PFSK-1 (cell line): ENCODE data around the gene CCDC32.
A peak's percentile ranks its signal among the peaks of the same experiment; 100 is the strongest.

Source experiments
- FOXP2 ChIP-seq: optimal IDR thresholded peaks from 2 replicates; pipeline ENCODE3; 2011; ENCODE audit warnings: borderline replicate concordance, control low read depth, inconsistent platforms; ENCODE audit not compliant: insufficient read depth; ENCODE audit errors: extremely low read length, extremely low read depth
- POLR2AphosphoS5 ChIP-seq: IDR thresholded peaks from 2 replicates; pipeline ENCODE4 v1.6.1; 2012; ENCODE audit warnings: low read depth, mild to moderate bottlenecking, control low read depth, low read length, moderate library complexity
- SIN3A ChIP-seq: IDR thresholded peaks from 2 replicates; pipeline ENCODE4 v1.6.1; 2012; ENCODE audit warnings: mild to moderate bottlenecking, low read length, moderate library complexity, borderline replicate concordance; ENCODE audit not compliant: insufficient read depth
- TAF1 ChIP-seq: IDR thresholded peaks from 2 replicates; pipeline ENCODE4 v1.6.1; 2012; ENCODE audit warnings: low read length, control low read depth, borderline replicate concordance; ENCODE audit not compliant: insufficient read depth
- TF ChIP-seq, protein P1 (sequence below), 2 experiments: IDR thresholded peaks; 2 replicates each; pipeline versions ENCODE4 v1.6.1 to v1.8.0; 2011 to 2012; ENCODE audit warnings: low read depth in 2 of 2, low read length in 2 of 2, control low read depth in 1 of 2, inconsistent platforms in 1 of 2, mild to moderate bottlenecking in 1 of 2, moderate library complexity in 1 of 2; ENCODE audit not compliant: insufficient read depth in 1 of 2

The CCDC32 gene

DNA sequence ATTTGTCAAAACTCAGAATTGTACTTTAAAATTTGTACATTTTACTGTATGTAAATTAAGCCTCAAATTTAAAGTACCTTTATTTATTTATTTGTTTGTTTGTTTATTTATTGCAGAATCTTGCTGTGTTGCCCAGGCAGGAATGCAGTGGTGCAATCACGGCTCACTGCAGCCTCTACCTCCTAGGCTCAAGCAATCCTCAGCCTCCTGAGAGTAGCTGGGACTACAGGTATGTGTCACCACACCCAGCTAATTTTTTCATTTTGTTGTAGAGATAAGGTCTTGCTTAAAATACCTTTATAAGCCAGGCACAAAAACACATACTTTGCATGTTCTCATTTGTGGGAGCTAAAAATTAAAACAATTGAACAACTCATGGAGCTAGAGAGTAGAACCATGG, 56.6 kb downstream of the CCDC32 start:
- no peak for TF ChIP-seq SIN3A
- TF ChIP-seq POLR2AphosphoS5: no peak
- TF ChIP-seq, protein P1, sequence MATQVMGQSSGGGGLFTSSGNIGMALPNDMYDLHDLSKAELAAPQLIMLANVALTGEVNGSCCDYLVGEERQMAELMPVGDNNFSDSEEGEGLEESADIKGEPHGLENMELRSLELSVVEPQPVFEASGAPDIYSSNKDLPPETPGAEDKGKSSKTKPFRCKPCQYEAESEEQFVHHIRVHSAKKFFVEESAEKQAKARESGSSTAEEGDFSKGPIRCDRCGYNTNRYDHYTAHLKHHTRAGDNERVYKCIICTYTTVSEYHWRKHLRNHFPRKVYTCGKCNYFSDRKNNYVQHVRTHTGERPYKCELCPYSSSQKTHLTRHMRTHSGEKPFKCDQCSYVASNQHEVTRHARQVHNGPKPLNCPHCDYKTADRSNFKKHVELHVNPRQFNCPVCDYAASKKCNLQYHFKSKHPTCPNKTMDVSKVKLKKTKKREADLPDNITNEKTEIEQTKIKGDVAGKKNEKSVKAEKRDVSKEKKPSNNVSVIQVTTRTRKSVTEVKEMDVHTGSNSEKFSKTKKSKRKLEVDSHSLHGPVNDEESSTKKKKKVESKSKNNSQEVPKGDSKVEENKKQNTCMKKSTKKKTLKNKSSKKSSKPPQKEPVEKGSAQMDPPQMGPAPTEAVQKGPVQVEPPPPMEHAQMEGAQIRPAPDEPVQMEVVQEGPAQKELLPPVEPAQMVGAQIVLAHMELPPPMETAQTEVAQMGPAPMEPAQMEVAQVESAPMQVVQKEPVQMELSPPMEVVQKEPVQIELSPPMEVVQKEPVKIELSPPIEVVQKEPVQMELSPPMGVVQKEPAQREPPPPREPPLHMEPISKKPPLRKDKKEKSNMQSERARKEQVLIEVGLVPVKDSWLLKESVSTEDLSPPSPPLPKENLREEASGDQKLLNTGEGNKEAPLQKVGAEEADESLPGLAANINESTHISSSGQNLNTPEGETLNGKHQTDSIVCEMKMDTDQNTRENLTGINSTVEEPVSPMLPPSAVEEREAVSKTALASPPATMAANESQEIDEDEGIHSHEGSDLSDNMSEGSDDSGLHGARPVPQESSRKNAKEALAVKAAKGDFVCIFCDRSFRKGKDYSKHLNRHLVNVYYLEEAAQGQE (IDR thresholded peaks at IDR 0.05; ENCODE audit: insufficient read depth in 1 of 2, low read depth in 2 of 2, low read length in 2 of 2): no peak
- no peak for TF ChIP-seq FOXP2
- TF ChIP-seq TAF1: no peak

DNA sequence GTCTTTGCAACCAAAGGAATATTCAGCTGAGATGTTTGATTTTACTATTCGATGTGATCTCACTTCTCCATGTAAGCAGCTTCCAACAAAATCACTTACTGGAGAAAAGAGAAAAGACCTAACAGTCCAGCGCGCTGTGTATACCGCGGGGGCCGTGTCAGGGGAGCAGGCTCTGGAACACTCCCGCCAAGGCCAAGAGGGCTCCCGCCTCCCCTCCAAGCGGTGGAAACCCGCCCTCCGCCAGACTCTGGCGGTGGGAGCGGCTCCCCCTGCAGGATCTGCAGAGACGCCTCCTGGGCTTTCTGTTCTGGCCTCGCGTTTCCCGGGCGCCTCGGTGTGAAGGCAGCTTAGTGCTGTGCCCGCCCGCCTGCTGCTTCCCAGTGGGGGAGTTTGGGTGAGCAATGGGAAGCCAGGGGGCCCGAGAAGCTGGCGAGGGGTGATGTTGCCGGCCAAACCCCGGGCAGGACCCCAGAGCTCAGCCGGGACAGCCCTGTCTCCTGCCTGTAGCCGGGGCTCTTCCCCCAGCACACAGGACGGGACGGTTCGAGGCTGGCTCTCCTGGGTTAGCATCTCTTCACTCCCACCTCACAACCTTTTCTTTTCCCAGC, 57.8 kb downstream of the CCDC32 start:
- peak; percentile 33 for TF ChIP-seq FOXP2
- no peak for TF ChIP-seq SIN3A
- TF ChIP-seq TAF1: 0 out of 2 replicates have a peak, but pooled peaks have one; percentile 24
